Brain microvascular endothelial cell (primary cell): Measurements from ENCODE around the gene MAEL.
A peak's percentile ranks its signal among the peaks of the same experiment; 100 is the strongest.

Experiments
- DNase-seq: peaks from one replicate; pipeline ENCODE4 v3.0.0-alpha.2; 2020
- H3K27ac ChIP-seq: fragments of 250-450 bp; sonication (Bioruptor Pico); 2 replicates; pipeline ENCODE4 v1.5.1; 2020; ENCODE audit warnings: mild to moderate bottlenecking, moderate library complexity
- H3K27me3 ChIP-seq: fragments of 250-450 bp; sonication (Bioruptor Pico); replicated peaks from 2 replicates; pipeline ENCODE4 v1.5.1; 2020; ENCODE audit warnings: mild to moderate bottlenecking
- H3K36me3 ChIP-seq: fragments of 250-450 bp; sonication (Bioruptor Pico); replicated peaks from 2 replicates; pipeline ENCODE4 v1.5.1; 2020; ENCODE audit warnings: mild to moderate bottlenecking
- H3K4me3 ChIP-seq: 2 replicates; pipeline ENCODE4 v1.5.1; 2011; ENCODE audit warnings: low read depth, mild to moderate bottlenecking, control low read depth, low read length, moderate library complexity
- CTCF ChIP-seq: IDR thresholded peaks from 2 replicates; pipeline ENCODE4 v1.5.1; 2011; ENCODE audit warnings: low read depth, mild to moderate bottlenecking, moderate library complexity, low read length, control low read depth, inconsistent platforms; ENCODE audit errors: missing control alignments
- in situ Hi-C: cut with HindIII; loops from 2 replicates; pipeline ENCODE4 v1.10.0; 2017; ENCODE audit warnings: low sequenced_read_pairs, low pct_ligation_motif_present

Gene MAEL

DNA sequence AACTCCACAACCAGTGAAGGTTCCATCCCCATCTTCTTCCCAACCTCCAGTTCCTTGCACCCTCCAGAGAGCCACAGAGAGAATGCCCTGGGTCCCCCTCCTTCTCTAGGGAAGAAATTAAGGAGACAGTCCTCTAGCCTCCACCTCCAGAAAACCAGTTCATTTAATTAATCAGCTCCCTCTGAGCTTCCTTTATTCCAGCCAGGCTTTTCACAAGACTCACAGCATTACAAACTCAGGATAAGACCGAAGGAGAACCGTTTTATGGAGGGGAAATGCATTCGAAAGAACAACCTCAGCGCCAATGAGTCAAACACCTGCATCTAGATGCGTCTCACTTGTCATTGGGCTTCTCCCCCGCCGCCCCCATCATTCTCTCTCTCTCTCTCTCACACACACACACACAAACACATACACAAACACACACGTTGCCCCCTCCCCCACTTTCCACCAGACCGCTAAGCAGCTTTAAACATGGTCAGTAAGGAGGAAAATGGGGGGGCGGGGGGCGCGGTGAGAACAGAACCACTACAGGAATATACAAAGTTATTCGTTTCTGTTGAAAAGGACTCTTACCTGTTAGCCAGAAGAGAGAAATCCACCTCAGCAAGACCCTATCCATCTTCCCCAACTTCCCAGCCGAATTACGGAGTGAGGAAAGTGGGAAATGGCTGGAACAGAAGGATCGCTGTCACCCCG, 14.3 kb upstream of the MAEL start:
- Histone ChIP-seq H3K4me3 (peak overlapping the region; percentile 43), H3K36me3 (no peaks in the 10 kb centered on the region), H3K27me3 (peaks cover 77% of the 10 kb centered on the region), H3K27ac (no peak overlapping the region)
- no peak for TF ChIP-seq CTCF
- DNase-seq, result no peak
- in situ Hi-C loops, result no loop called here

DNA sequence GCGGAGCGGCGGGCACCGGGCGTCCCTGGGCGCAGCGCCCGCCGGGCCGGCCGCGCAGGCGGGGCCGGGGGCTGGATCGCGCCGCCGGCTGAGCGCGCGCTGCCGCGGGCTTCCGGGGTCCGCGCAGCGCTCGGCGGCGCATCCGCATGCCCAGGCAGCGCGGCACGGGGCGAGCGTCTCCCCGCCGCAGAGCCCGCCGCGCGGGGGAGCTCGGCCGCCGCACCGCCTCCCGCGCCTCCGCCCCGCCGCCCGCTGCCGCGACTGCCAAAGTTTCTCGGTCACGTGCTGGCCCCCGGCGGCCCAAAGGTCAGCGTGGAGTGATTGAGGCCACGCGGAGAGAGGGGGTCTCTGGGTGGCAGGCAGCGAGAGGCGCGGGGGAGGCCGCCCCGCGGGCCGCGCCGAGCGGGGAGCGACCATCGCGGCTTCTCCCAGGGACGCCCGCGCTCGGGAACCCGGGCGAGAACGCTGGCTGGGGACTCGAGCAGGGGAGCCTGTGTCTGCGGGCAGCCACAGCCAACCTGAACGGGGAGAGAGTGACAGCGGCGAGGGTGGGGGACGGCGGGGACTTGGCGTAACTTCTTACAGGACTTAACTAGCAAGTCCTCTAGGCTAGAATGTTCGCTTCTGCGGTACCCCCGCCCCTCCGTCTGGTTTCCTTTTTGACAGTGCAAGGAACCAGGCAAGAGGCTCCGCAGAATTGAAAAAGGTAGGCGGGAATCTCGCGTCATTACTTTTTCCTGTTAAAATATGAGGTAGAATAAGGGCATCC, 13.5 kb upstream of the MAEL start, which contains the start of gene ILDR2:
ILDR2 (minus strand) TSS at position 180 of the 769 bp plus-strand sequence. CDS start 272 bp downstream, outside the sequence.
- TF ChIP-seq CTCF, result no peak
- Histone ChIP-seq H3K36me3 (no peaks in the 10 kb centered on the region), H3K4me3 (peak within 1 kb of the TSS; percentile 53), H3K27ac (no peak within 1 kb of the TSS), H3K27me3 (peaks cover 71% of the 10 kb centered on the region)
- in situ Hi-C loops, result no loop called here
- DNase-seq, result peak; percentile 21

DNA sequence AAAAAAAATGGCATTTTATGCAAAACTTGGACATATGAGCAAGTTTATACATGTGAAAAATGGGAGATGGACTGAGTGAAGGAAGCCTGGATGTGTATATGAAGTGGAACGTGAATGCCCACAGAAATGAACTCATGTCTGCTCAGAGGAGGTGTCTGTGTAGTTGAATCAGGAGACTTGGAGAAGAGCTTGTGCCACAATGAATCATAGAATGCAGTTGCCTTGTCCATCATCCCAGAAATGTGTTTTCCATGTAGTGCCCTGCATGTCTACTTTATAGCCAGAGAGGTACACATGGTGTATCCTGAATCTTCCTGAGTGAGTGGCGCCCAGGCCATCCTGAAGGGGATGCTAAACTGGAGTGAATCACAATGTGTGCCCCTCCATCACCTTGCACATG, 11.1 kb upstream of the MAEL start:
- in situ Hi-C loops, result no loop called here
- H3K27me3 ChIP-seq, result peaks cover 52% of the 10 kb centered on the region
- H3K36me3 ChIP-seq, result no peaks in the 10 kb centered on the region
- DNase-seq, result no peak
- no peak overlapping the region for H3K4me3 ChIP-seq
- no peak overlapping the region for H3K27ac ChIP-seq
- no peak for TF ChIP-seq CTCF

DNA sequence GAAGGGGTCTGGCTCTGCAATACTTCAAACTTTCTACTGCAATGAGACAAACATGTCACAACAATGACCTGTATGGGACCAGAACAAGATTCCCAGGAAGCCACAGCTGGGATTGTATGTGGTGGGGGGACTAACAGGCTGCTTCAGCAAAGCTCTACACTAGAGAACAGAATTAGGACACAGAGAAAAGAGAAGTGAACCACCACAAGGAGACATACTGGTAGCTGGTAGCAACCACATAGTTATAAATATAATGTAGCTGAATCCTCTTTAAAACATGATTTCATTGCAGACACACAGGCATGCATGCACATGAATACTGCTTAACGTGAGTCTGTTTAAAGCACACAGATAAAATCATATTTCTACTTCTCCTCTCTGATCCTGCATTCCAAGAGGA, 10.3 kb upstream of the MAEL start:
- Histone ChIP-seq H3K36me3 (no peaks in the 10 kb centered on the region), H3K27me3 (peaks cover 48% of the 10 kb centered on the region), H3K27ac (no peak overlapping the region), H3K4me3 (no peak overlapping the region)
- DNase-seq, result no peak
- TF ChIP-seq CTCF, result no peak
- in situ Hi-C loops, result no loop called here

GRCh38 chr1:166980383-166980782, 8.7 kb upstream of the MAEL start:
- DNase-seq, result no peak
- TF ChIP-seq CTCF, result no peak
- Histone ChIP-seq H3K4me3 (no peak overlapping the region), H3K36me3 (no peaks in the 10 kb centered on the region), H3K27me3 (peaks cover 35% of the 10 kb centered on the region), H3K27ac (no peak overlapping the region)
- in situ Hi-C loops, result no loop called here
